ENCODE measurements around the gene HIGD1A.
A peak's percentile ranks its signal among the peaks of the same experiment; 100 is the strongest.

Gene HIGD1A

DNA sequence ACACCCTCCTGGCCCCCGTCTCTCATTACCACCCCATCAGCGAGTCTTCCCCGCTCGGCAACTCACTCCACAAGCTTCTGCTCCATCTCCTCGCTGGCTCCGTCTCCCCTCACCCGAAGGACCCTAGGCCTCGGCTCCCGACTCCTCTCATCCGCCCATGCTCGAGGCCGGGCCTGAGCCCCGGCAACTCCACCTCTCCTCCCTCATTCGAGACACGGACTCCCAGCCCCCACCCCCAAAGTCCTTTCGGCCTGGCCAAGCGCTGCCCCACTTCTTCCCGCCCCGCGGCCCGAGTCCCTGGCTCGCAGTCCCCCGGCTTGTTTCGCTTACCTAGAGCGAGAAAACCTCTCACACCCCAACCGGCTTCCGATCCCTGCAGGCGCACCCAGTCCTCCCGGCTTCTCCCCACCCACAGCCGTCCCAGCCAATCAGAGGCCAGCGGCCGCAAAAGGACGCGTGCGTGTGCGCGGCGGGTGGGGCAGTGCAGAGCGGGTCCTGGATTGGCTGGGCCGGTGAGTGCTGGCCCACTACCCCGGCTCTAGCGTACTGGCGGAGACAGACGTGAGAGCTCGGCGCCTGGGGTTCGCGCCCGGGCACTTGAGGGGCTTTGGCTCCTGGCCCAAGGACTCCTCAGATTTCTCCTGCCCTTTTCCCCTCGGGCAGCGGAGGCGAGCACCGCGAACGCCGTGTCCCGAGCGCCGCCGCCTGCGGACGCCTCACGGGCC lies at the start of gene HIGD1A:
HIGD1A (minus strand) TSS at position 385 of the 725 bp plus-strand sequence. CDS start 10,237 bp downstream, outside the sequence.
- peak; percentile 86 for DNase-seq

DNA sequence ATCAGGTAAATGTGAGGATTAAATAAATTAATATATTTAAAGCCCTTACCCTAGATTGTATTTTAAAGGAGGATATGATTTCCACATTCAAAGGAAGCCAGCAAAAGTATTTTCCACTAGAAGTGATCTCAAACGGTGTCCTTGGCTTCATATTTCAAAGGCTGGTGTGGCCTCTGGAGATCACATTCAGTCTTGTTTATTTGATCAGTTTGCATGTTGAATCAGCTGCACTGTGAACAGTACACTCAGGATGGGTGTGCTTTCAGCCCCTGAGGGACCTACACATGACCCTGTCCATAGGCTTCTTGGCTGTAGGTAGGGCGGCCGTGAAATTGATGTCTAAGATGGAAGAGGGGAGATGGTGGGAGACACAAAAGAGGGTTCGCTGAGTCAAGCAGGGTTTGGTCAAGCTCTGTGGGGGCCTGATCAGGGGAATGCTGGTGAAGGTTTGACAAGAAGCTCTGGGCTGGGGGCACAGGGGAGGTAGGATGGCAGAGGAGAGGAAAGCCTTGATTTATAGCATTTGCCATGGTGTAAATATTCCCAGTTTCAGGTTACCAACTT lies 49.5 kb upstream of the HIGD1A start:
- DNase-seq, result no peak

DNA sequence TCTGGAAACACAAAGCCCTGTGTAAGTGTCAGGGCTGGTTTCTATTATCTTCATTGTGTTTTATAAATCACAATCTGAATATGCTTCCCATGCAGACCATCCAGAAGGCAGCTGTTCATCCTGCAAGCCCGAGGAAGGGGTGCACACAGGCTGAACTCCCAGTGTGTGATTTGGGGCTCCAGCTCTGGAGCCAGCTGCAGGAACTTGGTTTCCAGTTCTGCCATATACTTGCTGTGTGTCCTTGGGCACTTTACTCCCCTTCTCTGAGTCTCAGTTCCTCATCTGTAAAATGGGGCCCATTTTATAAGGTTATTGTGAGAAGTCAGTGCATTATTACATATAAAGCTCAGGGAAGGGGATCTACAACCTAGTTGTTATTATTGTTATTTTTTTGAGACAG lies 48.8 kb upstream of the HIGD1A start:
- DNase-seq, result no peak

DNA sequence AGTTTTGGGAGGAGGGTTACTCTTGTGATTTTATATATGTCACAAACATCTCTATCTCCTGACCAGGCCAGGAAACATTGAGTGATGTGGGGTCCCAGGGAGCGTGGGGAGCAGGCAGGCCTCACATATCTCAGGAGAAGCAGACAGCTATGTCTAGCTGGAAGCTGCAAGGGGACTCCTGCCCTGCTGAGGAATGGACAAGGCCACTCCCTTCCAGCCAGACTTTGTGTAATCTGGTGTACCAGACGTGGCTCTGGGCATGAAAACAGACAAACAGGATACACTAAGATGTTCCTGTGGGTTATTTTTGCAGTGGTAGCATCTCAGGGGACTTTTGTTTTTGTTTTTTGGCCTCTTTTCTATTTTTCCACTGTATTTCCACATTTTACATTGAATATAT lies 48.2 kb upstream of the HIGD1A start:
- no peak for DNase-seq

DNA sequence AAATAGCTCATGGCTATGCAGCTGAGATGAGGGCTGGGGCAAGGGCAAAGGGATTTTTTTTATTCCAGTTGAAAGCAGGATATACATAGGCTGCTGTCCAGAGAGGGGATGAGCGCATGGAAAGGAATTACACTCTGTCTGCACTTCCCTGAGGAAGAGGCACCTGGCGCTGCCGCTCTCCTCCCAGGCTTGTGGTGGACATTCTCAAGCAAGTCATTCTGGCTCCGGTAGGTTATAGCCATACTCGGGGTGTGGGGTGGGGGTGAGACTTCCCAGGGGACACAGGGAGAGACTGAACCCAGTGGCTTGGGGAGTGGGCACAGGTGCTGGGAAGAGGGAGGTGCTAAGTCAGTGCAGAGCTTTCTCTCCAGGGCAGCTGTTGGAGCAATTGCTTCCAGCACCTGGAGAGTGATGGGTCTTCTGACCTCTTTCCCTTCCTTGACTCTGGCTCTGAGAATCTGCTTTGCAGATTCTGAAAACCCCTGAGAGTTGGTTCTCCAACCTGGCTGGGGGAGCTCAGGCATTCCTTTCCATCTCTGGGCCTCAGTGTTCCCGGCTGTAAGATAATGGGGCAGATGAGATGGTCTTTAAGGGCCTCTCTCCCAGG lies 47.0 kb upstream of the HIGD1A start:
- DNase-seq, result no peak

DNA sequence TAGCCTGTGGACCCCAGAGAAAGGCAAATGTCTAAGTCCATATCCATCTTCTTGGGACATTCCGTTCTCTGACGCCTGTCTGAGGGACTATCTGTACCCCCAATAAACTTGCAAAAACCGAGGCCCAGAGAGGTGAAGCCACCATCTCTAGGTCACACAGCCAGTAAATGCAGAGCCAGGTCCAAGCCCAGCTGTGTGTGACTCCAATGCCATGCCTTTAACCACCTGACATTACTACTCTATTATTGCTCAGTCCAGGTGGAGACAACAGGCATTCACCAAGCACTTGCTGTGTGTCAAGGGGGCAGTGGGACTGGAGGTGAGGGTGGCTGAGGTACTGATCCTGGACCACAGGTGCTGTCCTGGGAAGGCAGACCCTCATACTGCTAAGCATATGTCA lies 46.0 kb upstream of the HIGD1A start:
- no peak for DNase-seq

DNA sequence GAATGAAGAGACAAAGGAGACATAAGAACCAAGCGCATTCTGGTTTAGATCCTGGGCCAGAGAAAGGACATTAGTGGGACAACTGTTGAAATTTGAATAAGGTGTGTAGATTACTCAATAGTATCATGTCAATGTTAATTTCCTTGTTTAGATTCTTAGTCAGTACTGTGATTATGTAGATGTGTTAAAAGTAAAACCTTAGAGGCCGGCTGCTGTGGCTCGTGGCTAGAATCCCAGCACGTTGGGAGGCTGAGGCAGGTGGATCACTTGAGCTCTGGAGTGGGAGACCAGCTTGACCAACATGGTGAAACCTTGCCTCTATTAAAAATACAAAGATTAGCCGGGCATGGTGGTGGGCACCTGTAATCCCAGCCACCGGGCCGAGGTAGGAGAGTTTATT lies 44.7 kb upstream of the HIGD1A start:
- no peak for DNase-seq

DNA sequence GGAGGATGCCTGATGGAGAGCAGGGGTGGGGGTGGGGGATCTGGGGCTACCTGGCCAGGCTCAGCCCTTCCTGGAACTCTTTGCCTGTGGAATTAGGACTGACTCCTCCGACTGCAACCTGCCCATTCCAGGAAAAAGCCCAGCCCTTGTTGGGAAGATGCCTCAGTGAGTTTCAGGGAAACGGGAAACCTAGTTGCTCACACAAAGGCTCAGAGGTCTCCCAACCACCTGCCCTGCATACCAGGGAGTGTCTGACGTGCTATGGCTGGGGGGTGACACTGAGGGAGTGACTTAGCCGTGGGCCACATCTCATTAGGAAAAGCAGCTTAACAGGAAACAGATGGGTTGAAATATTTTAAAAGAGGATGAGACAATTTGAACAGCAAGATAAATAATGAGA lies 43.4 kb upstream of the HIGD1A start:
- no peak for DNase-seq

DNA sequence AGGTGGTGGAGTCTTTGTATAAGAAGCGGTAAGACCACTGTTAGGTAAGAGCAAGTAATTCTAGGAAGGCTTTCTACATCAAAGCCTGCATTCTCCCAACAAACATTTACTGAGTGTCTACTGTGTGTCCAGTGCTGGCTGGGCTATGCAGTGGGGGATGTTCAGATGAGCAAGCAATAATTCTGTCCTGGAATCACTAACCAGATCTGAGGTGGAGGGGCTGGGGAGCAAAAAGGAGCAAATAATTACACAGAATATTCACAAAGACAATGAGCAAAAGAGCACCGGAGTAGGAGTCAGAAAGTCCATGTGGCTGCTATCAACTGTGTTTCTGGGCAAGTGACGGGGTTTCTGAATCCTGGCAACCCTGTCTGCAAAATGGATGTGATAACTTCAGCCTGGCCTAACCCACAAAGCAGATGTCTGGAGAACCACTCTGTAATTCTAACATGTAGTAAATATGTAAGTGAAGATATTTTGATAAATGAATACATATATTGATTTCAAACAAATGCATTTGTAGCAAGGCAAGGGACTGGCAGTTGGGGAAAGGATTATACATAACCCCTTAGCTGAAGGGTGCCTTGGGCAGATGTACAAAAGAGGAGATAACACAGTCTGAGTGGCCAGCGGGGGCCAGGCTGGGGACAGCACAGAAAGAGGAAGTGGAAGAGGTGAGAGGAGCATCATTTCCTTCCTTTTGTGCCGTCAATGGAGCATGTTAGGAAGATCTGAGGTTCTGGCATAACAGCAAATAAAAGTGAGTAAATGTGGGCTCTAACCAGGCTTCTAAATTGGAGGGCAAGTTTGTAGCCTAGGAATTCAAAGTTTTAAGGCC lies 42.6 kb upstream of the HIGD1A start:
- DNase-seq, result no peak

DNA sequence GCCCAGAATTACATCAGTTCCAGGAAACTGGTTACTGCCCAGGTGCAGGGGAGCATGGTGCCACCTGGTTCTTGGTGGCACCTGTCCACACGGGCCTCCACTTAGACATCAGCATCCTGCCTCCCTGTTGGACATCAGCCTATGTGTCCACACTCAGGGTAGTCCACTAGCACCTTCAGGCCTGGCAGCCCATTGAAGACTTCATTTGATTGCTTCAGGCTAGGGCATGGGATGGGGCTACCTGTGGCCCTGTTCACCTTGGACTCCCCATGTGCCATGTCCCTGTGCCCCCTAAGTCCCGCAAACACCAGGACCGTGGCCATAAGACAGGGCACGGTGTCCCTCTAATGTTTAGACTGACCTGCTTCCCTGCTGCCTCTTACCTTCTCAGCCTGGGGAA lies 40.5 kb upstream of the HIGD1A start:
- no peak for DNase-seq

DNA sequence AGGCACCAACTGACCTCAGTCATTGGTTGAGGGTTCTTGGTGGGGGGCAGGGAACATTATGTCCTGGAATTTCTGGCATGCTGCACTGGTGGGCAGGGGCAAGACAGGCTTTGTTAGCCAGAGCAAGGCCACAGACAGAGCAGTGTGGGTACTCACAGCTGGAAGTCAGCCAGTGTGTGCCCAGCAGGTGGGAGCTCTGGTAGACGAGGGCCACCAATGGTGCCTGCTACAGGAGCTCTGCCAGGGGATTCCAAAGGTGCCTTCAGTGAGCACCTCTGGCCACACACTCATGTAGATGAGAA lies 40.1 kb upstream of the HIGD1A start:
- DNase-seq, result no peak

DNA sequence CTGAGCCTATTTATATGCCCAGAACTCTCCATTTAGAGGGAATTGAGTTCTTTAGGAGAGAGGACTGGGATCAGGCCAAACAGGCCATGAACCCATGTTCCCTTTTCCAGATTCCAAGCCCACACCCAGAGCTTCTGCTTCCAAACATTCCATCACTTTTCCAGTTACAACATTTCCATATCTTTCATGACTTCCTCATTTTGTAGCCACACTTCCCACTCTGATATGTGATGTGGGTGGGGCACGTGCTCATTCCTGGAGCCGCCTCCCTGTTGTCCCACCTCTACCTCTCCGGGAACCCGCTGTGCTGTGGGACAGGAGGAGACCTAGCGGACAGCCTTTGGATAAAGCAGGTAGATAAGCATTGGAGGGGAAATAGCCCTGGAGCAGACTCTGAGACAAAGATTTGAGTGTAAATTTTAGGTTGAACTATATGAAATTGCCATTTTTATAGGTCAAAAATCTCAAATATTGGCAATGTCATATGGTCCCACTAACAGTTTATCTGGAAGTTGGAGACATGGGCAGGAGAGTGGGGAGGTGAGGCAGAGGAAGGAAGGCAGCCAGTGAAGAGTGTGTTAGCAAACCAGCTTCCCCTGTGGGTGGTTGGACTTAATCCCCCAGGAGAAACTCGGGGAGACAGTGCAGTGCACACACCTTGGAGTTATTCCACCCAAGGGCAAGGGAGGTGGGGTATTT lies 39.6 kb upstream of the HIGD1A start:
- no peak for DNase-seq

DNA sequence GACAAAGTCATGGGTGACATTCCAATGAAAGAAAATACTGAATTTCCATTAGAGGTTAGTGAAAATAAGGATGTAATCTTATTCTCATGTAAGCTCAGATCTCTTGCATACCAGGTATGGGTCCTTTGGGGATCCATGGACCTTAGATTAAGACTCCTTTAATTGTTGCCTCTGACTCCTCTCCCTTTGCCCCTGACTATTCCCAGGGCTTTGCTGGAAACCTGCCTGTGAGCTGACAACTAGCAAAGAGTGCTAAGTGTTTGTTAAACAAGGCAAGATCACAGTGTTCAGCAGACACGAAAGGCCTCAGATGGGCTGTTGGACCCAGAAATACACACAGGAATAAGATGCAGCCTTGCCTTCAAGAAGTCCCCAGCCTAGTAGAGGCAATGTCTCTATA lies 37.0 kb upstream of the HIGD1A start:
- no peak for DNase-seq

DNA sequence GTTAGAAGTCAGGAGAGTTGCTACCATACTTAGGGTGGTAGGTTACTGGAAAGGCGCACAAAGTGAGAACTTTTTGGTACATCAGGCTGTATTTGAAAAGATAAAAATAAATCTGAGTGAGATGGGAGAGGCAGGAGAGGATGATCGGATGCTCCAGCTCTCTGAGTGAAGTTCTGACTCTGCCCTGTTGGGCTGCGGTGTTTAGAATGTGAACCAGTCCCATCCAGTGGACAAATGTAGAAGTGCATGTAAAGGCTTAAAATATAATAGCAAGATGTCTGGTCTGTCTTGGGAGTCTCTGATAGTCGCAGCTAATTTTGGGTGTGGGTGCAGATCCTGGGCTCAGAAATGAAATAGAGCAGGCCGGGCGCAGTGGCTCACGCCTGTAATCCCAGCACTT lies 35.3 kb upstream of the HIGD1A start:
- peak; percentile 40 for DNase-seq

DNA sequence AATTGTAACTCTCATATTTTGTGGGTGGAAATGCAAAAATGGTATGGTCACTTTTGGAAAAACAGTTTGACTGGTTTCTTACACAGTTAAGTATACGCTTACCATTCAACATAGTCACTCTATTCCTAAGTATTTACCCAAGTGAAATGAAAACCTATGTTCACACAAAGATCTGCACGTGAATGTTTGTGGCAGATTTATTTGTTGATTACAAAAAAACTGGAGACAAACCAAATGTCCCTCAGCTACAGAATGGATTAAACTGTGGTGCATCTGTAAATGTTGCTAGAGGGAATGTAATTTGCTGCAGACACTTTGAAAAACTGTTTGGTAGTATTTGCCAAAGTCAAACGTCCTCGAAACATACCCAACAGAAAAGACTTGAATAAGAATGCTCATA lies 34.3 kb upstream of the HIGD1A start:
- DNase-seq, result no peak

DNA sequence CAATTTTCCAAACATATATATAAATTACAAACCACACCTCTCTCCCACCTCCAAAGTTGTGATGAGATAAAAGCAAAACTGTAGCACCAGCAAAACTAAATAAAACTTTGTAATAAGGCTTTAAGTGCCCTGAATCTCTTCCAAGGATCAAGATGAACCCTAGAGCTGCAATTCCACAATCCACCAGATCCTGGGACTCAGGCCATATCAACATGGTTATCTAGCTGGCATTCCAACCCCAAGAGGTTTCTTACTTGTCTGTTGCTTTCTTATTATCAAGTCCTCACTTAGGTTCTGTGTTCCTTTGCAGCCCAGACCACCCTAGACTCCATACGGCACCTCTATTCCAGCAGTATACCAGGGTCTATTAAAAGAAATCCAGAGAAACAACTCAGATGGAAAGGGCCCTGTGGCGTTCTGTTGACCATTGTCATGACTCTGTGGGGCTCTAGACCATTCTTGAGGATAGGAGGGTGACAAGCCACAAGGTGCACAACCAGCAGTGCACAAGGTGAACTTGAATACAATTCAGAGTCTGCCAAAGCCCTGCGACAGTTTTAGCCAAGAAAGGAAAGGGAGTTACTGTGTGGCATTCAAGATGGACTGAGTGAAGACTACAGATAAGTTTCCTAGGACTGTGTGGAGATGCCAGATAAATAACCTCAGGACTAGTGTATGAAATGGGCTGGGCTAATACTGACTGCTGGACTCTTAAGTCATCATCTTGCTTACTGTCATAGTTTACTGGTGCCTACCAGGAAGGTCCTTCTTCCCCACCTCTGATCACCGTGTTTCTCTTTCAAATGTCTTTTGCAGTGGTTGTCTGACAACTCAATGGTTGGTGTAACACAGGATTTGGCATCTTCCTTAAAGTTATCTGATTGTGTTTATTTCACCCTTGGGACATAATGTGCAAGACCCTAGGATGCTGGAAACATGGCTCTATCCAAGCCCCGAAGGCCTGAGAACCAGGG lies 32.1 kb upstream of the HIGD1A start:
- DNase-seq, result no peak

DNA sequence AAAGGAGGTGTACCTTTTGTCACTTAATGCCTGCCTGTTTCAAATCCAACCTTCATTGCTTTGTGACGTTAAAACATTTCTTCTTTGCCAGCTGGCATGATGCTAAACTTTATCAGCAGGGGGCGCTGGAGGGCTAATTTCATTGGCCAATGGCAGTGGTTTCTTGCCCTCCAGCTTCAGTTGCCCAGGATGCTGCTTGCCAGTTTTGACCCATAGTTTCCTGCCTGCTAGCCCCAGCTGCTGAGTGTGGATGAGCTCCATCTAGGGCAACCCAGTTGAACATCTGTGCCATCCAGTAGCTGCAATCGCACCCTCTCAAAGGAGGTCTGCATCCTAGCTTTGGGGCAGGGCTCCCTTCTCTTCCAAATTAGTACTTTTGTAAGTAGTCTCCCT lies 27.0 kb upstream of the HIGD1A start:
- no peak for DNase-seq

DNA sequence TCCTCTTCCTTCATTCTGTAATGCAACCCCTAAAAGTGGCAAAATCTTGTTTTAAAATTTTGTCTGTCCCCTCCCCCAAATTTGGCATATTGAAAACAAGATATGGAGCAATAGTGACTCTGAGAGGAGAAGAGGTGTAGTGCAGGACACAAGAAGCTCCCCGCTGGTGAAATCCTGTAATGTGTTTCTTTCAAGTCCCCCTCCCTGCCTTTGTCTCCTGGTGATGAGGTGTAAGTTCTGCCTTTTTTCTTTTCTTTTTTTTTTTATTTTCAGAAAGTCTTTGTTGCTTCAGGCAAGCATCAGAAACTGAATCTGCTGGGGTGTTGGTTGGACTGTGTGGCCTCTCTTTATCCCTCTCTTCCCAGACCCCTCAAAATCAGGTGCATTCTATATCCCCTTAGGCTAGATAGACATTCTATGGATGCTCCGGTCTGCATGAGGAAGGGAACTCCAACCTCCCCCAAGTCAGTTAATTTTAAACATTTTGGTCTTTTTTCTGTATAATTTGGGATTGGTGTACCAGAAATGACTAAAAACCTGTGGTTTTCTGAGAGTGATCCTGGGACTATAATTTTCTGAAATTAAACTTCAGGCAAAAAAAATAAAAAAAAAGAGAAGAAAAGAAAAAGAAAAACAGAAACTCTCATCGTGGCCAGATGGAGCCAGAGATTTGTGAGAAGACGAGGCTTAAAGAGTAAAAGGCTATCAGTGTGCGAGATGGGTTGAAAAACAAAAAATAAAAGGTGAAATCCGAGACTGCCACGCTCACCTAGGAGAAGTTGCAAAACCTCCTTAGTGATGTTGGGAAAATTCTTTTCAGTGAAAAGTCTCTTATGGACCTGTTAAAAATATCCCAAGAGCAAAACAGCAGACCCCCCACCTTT lies 26.4 kb upstream of the HIGD1A start:
- peak; percentile 17 for DNase-seq

DNA sequence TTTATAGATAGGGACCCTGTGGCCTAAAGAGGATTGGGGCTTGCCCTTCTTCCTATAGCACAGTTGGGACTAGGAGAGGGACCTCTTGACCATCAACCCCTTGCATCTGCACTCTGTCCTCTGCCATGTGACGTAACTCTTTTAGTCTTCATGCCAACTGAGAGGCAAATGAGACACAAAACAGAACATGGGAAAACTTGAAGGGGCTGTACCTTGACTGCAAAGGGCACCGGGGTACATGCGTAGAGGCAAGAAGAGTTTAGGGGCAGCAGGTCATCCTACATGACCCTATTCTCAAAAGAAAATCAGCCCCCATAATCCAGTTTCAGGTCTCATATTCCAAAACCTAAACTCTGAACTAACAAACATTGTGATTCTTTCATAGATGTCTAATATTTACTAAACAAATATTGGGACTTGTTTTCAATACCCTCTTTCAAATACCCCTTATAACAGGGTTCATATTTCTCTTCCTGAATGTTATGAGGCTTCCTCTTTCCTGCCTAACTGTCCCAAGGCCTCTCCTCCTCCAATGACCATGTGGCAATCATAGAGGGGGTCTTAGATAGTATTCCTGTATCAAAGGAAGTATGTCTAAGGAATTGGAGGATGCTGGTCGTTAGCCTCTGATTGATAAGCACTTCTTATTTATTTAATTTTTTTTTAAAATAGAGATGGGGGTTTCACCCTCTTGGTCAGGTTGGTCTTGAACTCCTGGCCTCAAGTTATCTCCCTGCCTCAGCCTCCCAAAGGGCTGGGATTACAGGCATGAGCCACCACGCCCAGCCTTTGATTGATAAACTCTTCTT lies 25.5 kb upstream of the HIGD1A start:
- DNase-seq, result no peak

DNA sequence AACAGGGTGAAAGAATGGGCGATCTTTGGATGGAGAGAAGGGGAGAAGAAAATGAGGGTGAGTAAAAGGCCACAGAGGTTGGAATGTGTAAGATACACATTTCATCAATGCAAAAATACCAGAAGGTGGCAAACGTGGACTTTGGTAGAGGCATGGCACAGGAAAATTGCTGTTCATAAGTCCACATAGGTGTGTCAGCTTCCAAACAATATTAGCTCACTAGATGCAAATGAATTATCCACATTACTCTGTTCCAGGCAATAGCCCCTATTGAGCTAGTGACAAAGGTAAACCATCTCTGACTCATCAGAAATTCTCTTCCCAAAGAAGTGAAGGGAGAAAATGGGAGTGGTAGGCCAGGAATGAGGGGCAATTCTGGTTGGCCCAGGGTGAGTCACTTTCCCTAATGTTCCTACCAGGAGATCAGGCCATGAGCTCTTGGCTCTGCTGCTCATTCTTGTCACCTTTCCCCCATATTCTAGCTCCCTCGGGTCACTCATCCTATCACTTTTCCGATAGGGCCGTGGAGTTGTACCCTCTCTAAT lies 24.9 kb upstream of the HIGD1A start:
- no peak for DNase-seq
